ENCODE measurements around the gene STAT3.
A peak's percentile ranks its signal among the peaks of the same experiment; 100 is the strongest.
"Not testable (repeated sequence)": the region's sequence is repeated elsewhere in the genome, so short reads cannot be mapped to it uniquely, and the experiment has no call there.

STAT3 gene

GRCh38 chr17:42276609-42277341 lies 111.5 kb downstream of the STAT3 start:
- no peak for DNase-seq (ENCODE audit: low spot score)

- DNase-seq (ENCODE audit: low spot score) = peak; percentile 62
These were observed 112.0 kb downstream of the STAT3 start, which contains the start of gene STAT5B for GRCh38 chr17:42276359-42276608. Gene STAT5B, minus strand, starts transcription at chr17:42276391. Its CDS starts 44,264 bp downstream, at chr17:42232127.

- peak; percentile 37 for DNase-seq (ENCODE audit: low spot score)
These were observed 112.5 kb downstream of the STAT3 start for GRCh38 chr17:42275527-42276358.

GRCh38 chr17:42274812-42275526 lies 113.3 kb downstream of the STAT3 start:
- DNase-seq (ENCODE audit: low spot score) = no peak

GRCh38 chr17:42274253-42274542 lies 114.0 kb downstream of the STAT3 start:
- DNase-seq (ENCODE audit: low spot score) = no peak

GRCh38 chr17:42273474-42274252 lies 114.6 kb downstream of the STAT3 start:
- DNase-seq (ENCODE audit: low spot score) = no peak

GRCh38 chr17:42272162-42272907 lies 115.9 kb downstream of the STAT3 start:
- no peak for DNase-seq (ENCODE audit: low spot score)

- no peak for DNase-seq (ENCODE audit: low spot score)
These were observed 116.5 kb downstream of the STAT3 start for GRCh38 chr17:42271779-42272035.

GRCh38 chr17:42271006-42271778 lies 117.0 kb downstream of the STAT3 start:
- DNase-seq (ENCODE audit: low spot score) = no peak

GRCh38 chr17:42270596-42270995 lies 117.6 kb downstream of the STAT3 start:
- DNase-seq (ENCODE audit: low spot score) = no peak

- no peak for DNase-seq (ENCODE audit: low spot score)
These were observed 118.1 kb downstream of the STAT3 start for GRCh38 chr17:42270170-42270535.

GRCh38 chr17:42268236-42268635 lies 120.0 kb downstream of the STAT3 start:
- DNase-seq (ENCODE audit: low spot score) = no peak

GRCh38 chr17:42266918-42267766 lies 121.1 kb downstream of the STAT3 start:
- no peak for DNase-seq (ENCODE audit: low spot score)

- DNase-seq (ENCODE audit: low spot score) = no peak
These were observed 121.8 kb downstream of the STAT3 start for GRCh38 chr17:42266462-42266861.

GRCh38 chr17:42264366-42264765 lies 123.9 kb downstream of the STAT3 start:
- not testable (repeated sequence) for DNase-seq (ENCODE audit: low spot score)
